Psoas muscle (tissue), 8 donors: ENCODE results near the gene RSPRY1. TPM values are rescaled to one million over a fixed set of nuclear protein-coding genes. Genes with fewer than 3 reads are reported as not detected.

Source experiments
- ATAC-seq, 4 donors: fragments of 200-7000 bp; cut with Tn5 transposase; one replicate each; pipeline ENCODE4 v1.9.1; 2020; ENCODE audit warnings: moderate library complexity in 3 of 4, mild to moderate bottlenecking in 2 of 4
- DNase-seq, 2 donors: peaks; one replicate each; pipeline ENCODE4 v3.0.0-alpha.2; 2020
- H3K27ac ChIP-seq: fragments of 200-600 bp; one replicate; pipeline ENCODE4 v1.8.0; 2022
- H3K27me3 ChIP-seq, 3 donors: fragments of 200-600 bp in 1 of 3; one replicate each; pipeline versions ENCODE4 v1.6.1 to v1.8.0; 2013 to 2022; ENCODE audit warnings: low read length in 2 of 3, mild to moderate bottlenecking in 2 of 3, moderate library complexity in 1 of 3; ENCODE audit not compliant: insufficient read depth in 3 of 3
- H3K36me3 ChIP-seq, 2 donors: fragments of 200-600 bp in 1 of 2; one replicate each; pipeline versions ENCODE4 v1.6.1 to v1.8.0; 2013 to 2022; ENCODE audit warnings: low read depth in 1 of 2, mild to moderate bottlenecking in 1 of 2, moderate library complexity in 1 of 2; ENCODE audit not compliant: insufficient read depth in 1 of 2
- H3K4me1 ChIP-seq: fragments of 200-600 bp; one replicate; pipeline ENCODE4 v1.8.0; 2022
- H3K4me3 ChIP-seq: fragments of 200-600 bp; one replicate; pipeline ENCODE4 v1.8.0; 2022; ENCODE audit warnings: mild to moderate bottlenecking
- H3K9me3 ChIP-seq: fragments of 200-600 bp; one replicate; pipeline ENCODE4 v1.8.0; 2022
- CTCF ChIP-seq: fragments of 200-600 bp; IDR thresholded peaks from one replicate; pipeline ENCODE4 v1.8.0; 2022; ENCODE audit warnings: antibody characterized with exemption
- WGBS, 3 donors: extraction: QIAGEN DNeasy Blood & Tissue Kit; methylation state at CpG; one replicate each; pipeline versions ENCODE4 v1.1.6 to v1.1.7; 2013; 5-methylcytosine and 5-hydroxymethylcytosine counted together
- intact Hi-C, 2 donors: fragments of 100-400 bp; cut with DNase I; formaldehyde crosslinking; loops; one replicate each; pipeline versions ENCODE4 v1.11.0 to v1.14.2; 2022
- polyA plus RNA-seq, 3 donors: library from polyadenylated mRNA; stranded (reverse); fragments of 200-250 nt; gene quantifications; one replicate each; pipeline ENCODE4 v1.2.3, GENCODE V29; 2013
- total RNA-seq, 4 donors: library from RNA; stranded (reverse); fragmentation: NEBNext Ultra II Directional in 2 of 4; extraction: Animal tissue kit (Norgen Biotek cat#: 25700) in 2 of 4; gene quantifications; one replicate each; pipeline versions ENCODE4 v1.2.1 to v1.2.4, GENCODE V29; 2021 to 2023
- donor health status: healthy with polysubstance abuse.
- donor health status: DM: no; HTN: no; CAD: no; lungs with moderate emphysema.
- donor health status: Bipolar disorder and iron deficiency.
- donor health status: healthy.
- donor health status: DM: yes; HTN: yes; CAD: no.
- donor health status: DM: no; HTN: no; CAD: no.
- donor health status: DM: no; HTN: no; CAD: no.
- donor health status: DM: yes; HTN: yes; CAD: no.

The RSPRY1 gene
- total and polyA plus RNA-seq, 7 donors = 7.1 to 19.5 (median 15.2) TPM

GRCh38 chr16:57172721-57173290 is 13.3 kb upstream of the RSPRY1 start:
- no peak for DNase-seq
- WGBS, 3 donors = 75 to 86% (median 85%) methylated on average over 5 of the region's 5 CpGs
- Histone ChIP-seq H3K4me1 (no peaks in the 10 kb centered on the region), H3K4me3 (no peak overlapping the region), H3K36me3 (peaks cover 11 to 61% of the 10 kb centered on the region in 2 donors), H3K27ac (no peak overlapping the region), H3K27me3 (no peaks in the 10 kb centered on the region), H3K9me3 (no peaks in the 10 kb centered on the region)
- no peak for ATAC-seq
- intact Hi-C loops = no loop called here
- no peak for TF ChIP-seq CTCF

- no peak for ATAC-seq
- Histone ChIP-seq H3K4me1 (peaks cover 10% of the 10 kb centered on the region), H3K9me3 (no peaks in the 10 kb centered on the region), H3K36me3 (peaks cover 9 to 35% of the 10 kb centered on the region in 2 donors), H3K4me3 (no peak overlapping the region), H3K27me3 (no peaks in the 10 kb centered on the region), H3K27ac (no peak overlapping the region)
- no peak for DNase-seq
- intact Hi-C loops = no loop called here
- 70 to 84% (median 72%) methylated on average over 5 of the region's 5 CpGs for WGBS, 3 donors
- no peak for TF ChIP-seq CTCF
Measured at GRCh38 chr16:57175896-57176295, 10.2 kb upstream of the RSPRY1 start.

- Histone ChIP-seq H3K27me3 (no peaks in the 10 kb centered on the region), H3K27ac (no peak overlapping the region), H3K9me3 (no peaks in the 10 kb centered on the region), H3K4me3 (no peak overlapping the region), H3K36me3 (peaks cover 0 to 12% of the 10 kb centered on the region in 2 donors), H3K4me1 (peaks cover 10% of the 10 kb centered on the region)
- ATAC-seq (no peak), DNase-seq (no peak)
- 57 to 62% (median 60%) methylated on average over 3 of the region's 3 CpGs for WGBS, 3 donors
- TF ChIP-seq CTCF = no peak
- intact Hi-C loops = no loop called here
Measured at GRCh38 chr16:57178196-57178595, 7.9 kb upstream of the RSPRY1 start.

GRCh38 chr16:57178793-57179212 is 7.3 kb upstream of the RSPRY1 start:
- ATAC-seq (no peak), DNase-seq (no peak)
- Histone ChIP-seq H3K4me1 (peaks cover 10% of the 10 kb centered on the region), H3K9me3 (no peaks in the 10 kb centered on the region), H3K27me3 (no peaks in the 10 kb centered on the region), H3K36me3 (peaks cover 0 to 6% of the 10 kb centered on the region in 2 donors), H3K27ac (no peak overlapping the region), H3K4me3 (no peak overlapping the region)
- no peak for TF ChIP-seq CTCF
- WGBS, 3 donors = 55 to 59% (median 58%) methylated on average over 4 of the region's 4 CpGs
- intact Hi-C loops = no loop called here
